ENCODE data around the gene VOPP1. TPM values are rescaled to one million over a fixed set of nuclear protein-coding genes. Genes with fewer than 3 reads are reported as not detected.

The VOPP1 gene
- total and polyA plus RNA-seq, 5 donors from 2014 or later: 40.3 to 128 (median 60.9) TPM

GRCh38 chr7:55488216-55488615 lies 84.1 kb downstream of the VOPP1 start:
- peaks cover 84% of the 10 kb centered on the region for H3K36me3 ChIP-seq (ENCODE audit: control insufficient read depth, insufficient read depth, low read length)
- Mint-ChIP-seq H3K27ac (peak overlapping the region; percentile 76 to 93 (median 93)), H3K4me1 (peaks cover 26 to 82% (median 41%) of the 10 kb centered on the region in 4 donors), H3K27me3 (no peaks in the 10 kb centered on the region), H3K9me3 (no peaks in the 10 kb centered on the region), H3K36me3 (peaks cover 68% of the 10 kb centered on the region), H3K4me3 (peak overlapping the region in 1 of 4 donors; percentile 62)
- peaks cover 23% of the 10 kb centered on the region for H3K4me1 ChIP-seq (ENCODE audit: control insufficient read depth, insufficient read depth, low read length, poor library complexity, severe bottlenecking)
- H3K9me3 ChIP-seq (ENCODE audit: control insufficient read depth in 2 of 2, low read length in 2 of 2): no peaks in the 10 kb centered on the region
- H3K27me3 ChIP-seq (ENCODE audit: control insufficient read depth, insufficient read depth, low read length): no peaks in the 10 kb centered on the region
- no peak overlapping the region for H3K4me3 ChIP-seq (ENCODE audit: low read depth, low read length)
- H3K27ac ChIP-seq (ENCODE audit: insufficient read depth, low read length, poor library complexity, severe bottlenecking): peak overlapping the region; percentile 43
- ATAC-seq (ENCODE audit: low read depth in 2 of 2): no peak
- no peak for DNase-seq

- Histone ChIP-seq H3K27me3 (ENCODE audit: control insufficient read depth, insufficient read depth, low read length) (no peaks in the 10 kb centered on the region), H3K4me3 (ENCODE audit: low read depth, low read length) (no peak overlapping the region), H3K27ac (ENCODE audit: insufficient read depth, low read length, poor library complexity, severe bottlenecking) (no peak overlapping the region), H3K9me3 (ENCODE audit: control insufficient read depth in 2 of 2, low read length in 2 of 2) (no peaks in the 10 kb centered on the region), H3K4me1 (ENCODE audit: control insufficient read depth, insufficient read depth, low read length, poor library complexity, severe bottlenecking) (peaks cover 26% of the 10 kb centered on the region), H3K36me3 (ENCODE audit: control insufficient read depth, insufficient read depth, low read length) (peaks cover 75% of the 10 kb centered on the region)
- peak overlapping the region; percentile 57 to 93 (median 76) for H3K27ac Mint-ChIP-seq
- DNase-seq (no peak), ATAC-seq (ENCODE audit: low read depth in 2 of 2) (no peak)
- H3K4me1 Mint-ChIP-seq: peaks cover 27 to 86% (median 45%) of the 10 kb centered on the region in 4 donors
- no peaks in the 10 kb centered on the region for H3K27me3 Mint-ChIP-seq
- H3K36me3 Mint-ChIP-seq: peaks cover 63% of the 10 kb centered on the region
- H3K9me3 Mint-ChIP-seq: no peaks in the 10 kb centered on the region
- peak overlapping the region in 1 of 4 donors; percentile 27 for H3K4me3 Mint-ChIP-seq
Observed at GRCh38 chr7:55486991-55487390, 85.3 kb downstream of the VOPP1 start.

- Mint-ChIP-seq H3K9me3 (no peaks in the 10 kb centered on the region), H3K4me1 (peaks cover 25 to 92% (median 48%) of the 10 kb centered on the region in 4 donors), H3K27me3 (no peaks in the 10 kb centered on the region), H3K36me3 (peaks cover 57% of the 10 kb centered on the region), H3K27ac (peak overlapping the region; percentile 76 to 77 (median 76)), H3K4me3 (no peak overlapping the region)
- H3K4me1 ChIP-seq (ENCODE audit: control insufficient read depth, insufficient read depth, low read length, poor library complexity, severe bottlenecking): peaks cover 26% of the 10 kb centered on the region
- no peak overlapping the region for H3K4me3 ChIP-seq (ENCODE audit: low read depth, low read length)
- H3K27ac ChIP-seq (ENCODE audit: insufficient read depth, low read length, poor library complexity, severe bottlenecking): no peak overlapping the region
- DNase-seq: no peak
- ATAC-seq (ENCODE audit: low read depth in 2 of 2): no peak
- H3K9me3 ChIP-seq (ENCODE audit: control insufficient read depth in 2 of 2, low read length in 2 of 2): no peaks in the 10 kb centered on the region
- H3K27me3 ChIP-seq (ENCODE audit: control insufficient read depth, insufficient read depth, low read length): no peaks in the 10 kb centered on the region
- H3K36me3 ChIP-seq (ENCODE audit: control insufficient read depth, insufficient read depth, low read length): peaks cover 68% of the 10 kb centered on the region
Observed at GRCh38 chr7:55486192-55486590, 86.1 kb downstream of the VOPP1 start.

DNA sequence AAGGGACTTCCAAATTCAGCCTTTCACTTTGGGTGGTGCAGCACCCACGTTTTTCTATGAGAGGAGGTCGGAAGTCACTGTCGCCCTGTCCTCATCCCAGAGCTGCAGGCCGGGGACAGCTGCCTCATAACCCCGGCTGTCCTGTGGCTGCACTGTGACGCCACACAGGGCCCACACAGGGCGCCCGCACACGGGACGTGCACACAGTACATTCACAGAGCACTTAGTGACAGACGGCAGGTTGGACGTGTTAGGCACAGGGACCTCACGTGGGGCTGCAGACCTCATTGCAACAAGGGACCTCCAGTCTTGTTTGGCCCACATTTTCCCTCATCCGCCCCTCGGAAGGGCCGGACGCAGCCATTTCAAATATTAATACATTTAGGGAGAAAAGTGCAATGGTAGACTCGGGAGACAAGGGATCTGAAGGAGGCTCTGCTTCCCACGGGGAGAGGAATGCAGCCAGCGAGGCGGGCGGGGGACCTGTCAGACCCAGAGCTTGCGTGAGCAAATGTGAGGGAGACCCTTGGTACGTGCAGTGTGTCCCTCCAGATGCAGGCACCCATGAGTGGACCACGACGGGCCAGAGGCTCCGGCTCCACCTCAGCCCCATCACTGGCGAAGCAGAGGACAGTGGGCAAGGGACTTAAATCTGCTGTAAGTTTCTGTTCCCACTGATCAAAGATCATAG lies 86.7 kb downstream of the VOPP1 start:
- DNase-seq: no peak
- H3K4me3 Mint-ChIP-seq: peak overlapping the region in 1 of 4 donors; percentile 4
- H3K27ac Mint-ChIP-seq: peak overlapping the region in 2 of 3 donors; percentile 78 to 92
- Histone ChIP-seq H3K4me3 (ENCODE audit: low read depth, low read length) (no peak overlapping the region), H3K27me3 (ENCODE audit: control insufficient read depth, insufficient read depth, low read length) (no peaks in the 10 kb centered on the region), H3K9me3 (ENCODE audit: control insufficient read depth in 2 of 2, low read length in 2 of 2) (no peaks in the 10 kb centered on the region), H3K27ac (ENCODE audit: insufficient read depth, low read length, poor library complexity, severe bottlenecking) (no peak overlapping the region), H3K36me3 (ENCODE audit: control insufficient read depth, insufficient read depth, low read length) (peaks cover 66% of the 10 kb centered on the region), H3K4me1 (ENCODE audit: control insufficient read depth, insufficient read depth, low read length, poor library complexity, severe bottlenecking) (peaks cover 26% of the 10 kb centered on the region)
- H3K9me3 Mint-ChIP-seq: no peaks in the 10 kb centered on the region
- no peaks in the 10 kb centered on the region for H3K27me3 Mint-ChIP-seq
- H3K36me3 Mint-ChIP-seq: peaks cover 57% of the 10 kb centered on the region
- ATAC-seq (ENCODE audit: low read depth in 2 of 2): no peak
- H3K4me1 Mint-ChIP-seq: peaks cover 29 to 94% (median 50%) of the 10 kb centered on the region in 4 donors

- DNase-seq: no peak
- Histone ChIP-seq H3K36me3 (ENCODE audit: control insufficient read depth, insufficient read depth, low read length) (peaks cover 58% of the 10 kb centered on the region), H3K4me3 (ENCODE audit: low read depth, low read length) (no peak overlapping the region), H3K27me3 (ENCODE audit: control insufficient read depth, insufficient read depth, low read length) (no peaks in the 10 kb centered on the region), H3K9me3 (ENCODE audit: control insufficient read depth in 2 of 2, low read length in 2 of 2) (no peaks in the 10 kb centered on the region), H3K4me1 (ENCODE audit: control insufficient read depth, insufficient read depth, low read length, poor library complexity, severe bottlenecking) (peaks cover 26% of the 10 kb centered on the region), H3K27ac (ENCODE audit: insufficient read depth, low read length, poor library complexity, severe bottlenecking) (peak overlapping the region; percentile 10)
- Mint-ChIP-seq H3K4me3 (peak overlapping the region in 2 of 4 donors; percentile 34 to 38), H3K4me1 (peaks cover 33 to 94% (median 51%) of the 10 kb centered on the region in 4 donors), H3K27ac (peak overlapping the region; percentile 82 to 93 (median 92)), H3K36me3 (peaks cover 59% of the 10 kb centered on the region), H3K9me3 (no peaks in the 10 kb centered on the region), H3K27me3 (no peaks in the 10 kb centered on the region)
- no peak for ATAC-seq (ENCODE audit: low read depth in 2 of 2)
Observed at GRCh38 chr7:55484834-55485233, 87.5 kb downstream of the VOPP1 start.

GRCh38 chr7:55484241-55484640 lies 88.1 kb downstream of the VOPP1 start:
- Mint-ChIP-seq H3K36me3 (peaks cover 53% of the 10 kb centered on the region), H3K27ac (peak overlapping the region; percentile 74 to 92 (median 82)), H3K9me3 (no peaks in the 10 kb centered on the region), H3K27me3 (no peaks in the 10 kb centered on the region), H3K4me3 (peak overlapping the region in 1 of 4 donors; percentile 44), H3K4me1 (peaks cover 33 to 93% (median 53%) of the 10 kb centered on the region in 4 donors)
- ATAC-seq (ENCODE audit: low read depth in 2 of 2): peak in 1 of 2 donors; percentile 40
- no peaks in the 10 kb centered on the region for H3K9me3 ChIP-seq (ENCODE audit: control insufficient read depth in 2 of 2, low read length in 2 of 2)
- H3K4me3 ChIP-seq (ENCODE audit: low read depth, low read length): no peak overlapping the region
- no peaks in the 10 kb centered on the region for H3K27me3 ChIP-seq (ENCODE audit: control insufficient read depth, insufficient read depth, low read length)
- H3K4me1 ChIP-seq (ENCODE audit: control insufficient read depth, insufficient read depth, low read length, poor library complexity, severe bottlenecking): peaks cover 26% of the 10 kb centered on the region
- peak overlapping the region; percentile 10 for H3K27ac ChIP-seq (ENCODE audit: insufficient read depth, low read length, poor library complexity, severe bottlenecking)
- peaks cover 52% of the 10 kb centered on the region for H3K36me3 ChIP-seq (ENCODE audit: control insufficient read depth, insufficient read depth, low read length)
- DNase-seq: no peak

DNA sequence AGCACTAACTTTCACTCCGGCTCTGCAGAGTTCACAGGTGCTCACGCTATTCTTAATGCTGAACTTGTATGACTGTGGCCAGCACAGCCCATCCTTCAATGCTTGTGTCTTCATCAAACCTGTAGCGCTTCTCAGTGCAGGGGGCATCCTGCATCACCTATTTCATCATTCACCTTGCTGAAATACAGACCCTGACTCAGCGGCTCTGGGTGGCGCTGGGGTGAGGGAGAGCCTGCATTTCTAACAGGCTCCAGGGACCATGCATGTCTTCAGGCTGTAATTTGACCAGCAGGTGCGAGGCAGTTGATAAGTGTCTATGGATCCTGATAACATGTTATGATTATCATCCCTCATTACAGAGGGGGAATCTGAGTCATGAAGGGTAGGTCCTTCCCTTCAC lies 89.3 kb downstream of the VOPP1 start:
- H3K4me3 ChIP-seq (ENCODE audit: low read depth, low read length): no peak overlapping the region
- no peak overlapping the region for H3K27ac ChIP-seq (ENCODE audit: insufficient read depth, low read length, poor library complexity, severe bottlenecking)
- no peaks in the 10 kb centered on the region for H3K27me3 Mint-ChIP-seq
- H3K9me3 Mint-ChIP-seq: no peaks in the 10 kb centered on the region
- H3K9me3 ChIP-seq (ENCODE audit: control insufficient read depth in 2 of 2, low read length in 2 of 2): no peaks in the 10 kb centered on the region
- H3K27ac Mint-ChIP-seq: peak overlapping the region; percentile 69 to 92 (median 74)
- DNase-seq (no peak), ATAC-seq (ENCODE audit: low read depth in 2 of 2) (no peak)
- peaks cover 44% of the 10 kb centered on the region for H3K36me3 ChIP-seq (ENCODE audit: control insufficient read depth, insufficient read depth, low read length)
- no peaks in the 10 kb centered on the region for H3K27me3 ChIP-seq (ENCODE audit: control insufficient read depth, insufficient read depth, low read length)
- peaks cover 39 to 92% (median 57%) of the 10 kb centered on the region in 4 donors for H3K4me1 Mint-ChIP-seq
- H3K4me3 Mint-ChIP-seq: no peak overlapping the region
- H3K4me1 ChIP-seq (ENCODE audit: control insufficient read depth, insufficient read depth, low read length, poor library complexity, severe bottlenecking): peaks cover 25% of the 10 kb centered on the region
- peaks cover 52% of the 10 kb centered on the region for H3K36me3 Mint-ChIP-seq

- DNase-seq (no peak), ATAC-seq (ENCODE audit: low read depth in 2 of 2) (no peak)
- H3K9me3 Mint-ChIP-seq: no peaks in the 10 kb centered on the region
- Histone ChIP-seq H3K27ac (ENCODE audit: insufficient read depth, low read length, poor library complexity, severe bottlenecking) (peak overlapping the region; percentile 7), H3K9me3 (ENCODE audit: control insufficient read depth in 2 of 2, low read length in 2 of 2) (no peaks in the 10 kb centered on the region), H3K27me3 (ENCODE audit: control insufficient read depth, insufficient read depth, low read length) (no peaks in the 10 kb centered on the region), H3K36me3 (ENCODE audit: control insufficient read depth, insufficient read depth, low read length) (peaks cover 39% of the 10 kb centered on the region), H3K4me3 (ENCODE audit: low read depth, low read length) (no peak overlapping the region), H3K4me1 (ENCODE audit: control insufficient read depth, insufficient read depth, low read length, poor library complexity, severe bottlenecking) (peaks cover 44% of the 10 kb centered on the region)
- H3K27me3 Mint-ChIP-seq: no peaks in the 10 kb centered on the region
- H3K36me3 Mint-ChIP-seq: peaks cover 47% of the 10 kb centered on the region
- peak overlapping the region in 2 of 3 donors; percentile 90 to 92 for H3K27ac Mint-ChIP-seq
- H3K4me3 Mint-ChIP-seq: peak overlapping the region in 2 of 4 donors; percentile 46 to 72
- peaks cover 40 to 91% (median 62%) of the 10 kb centered on the region in 4 donors for H3K4me1 Mint-ChIP-seq
Observed at GRCh38 chr7:55481155-55481554, 91.1 kb downstream of the VOPP1 start.

Measured in CD4-positive, CD25-positive, alpha-beta regulatory T cell (primary cell).